Spleen (tissue), 7 donors: ENCODE measurements around the gene HJV.

Experiments
- CTCF ChIP-seq, 11 experiments: fragments of 200-600 bp in 7 of 11; fragments of 450-650 bp in 4 of 11; sonication (generic) in 4 of 11; IDR thresholded peaks in 8 of 11; conservative IDR thresholded peaks in 3 of 11; 1 replicate in 7 of 11; 2 replicates in 4 of 11; pipeline versions ENCODE4 v1.4.0 to v1.8.0; 2016 to 2021; ENCODE audit warnings: antibody characterized with exemption in 11 of 11, inconsistent platforms in 4 of 11, mild to moderate bottlenecking in 1 of 11
- POLR2AphosphoS5 ChIP-seq, 3 donors: sonication (generic); formaldehyde crosslinking; IDR thresholded peaks; one replicate each; pipeline ENCODE4 v1.5.1; 2017; ENCODE audit warnings: antibody characterized with exemption in 3 of 3
- donor health status: DM: no; HTN: no; CAD: no; lungs with moderate emphysema.
- donor health status: DM: no; HTN: no; CAD: no.
- donor health status: DM: no; HTN: no; CAD: no.

GRCh38 chr1:145978471-145978853 is 43.1 kb downstream of the HJV start:
- no peak for TF ChIP-seq POLR2AphosphoS5 (IDR thresholded peaks at IDR 0.05)
- TF ChIP-seq CTCF (IDR thresholded peaks at IDR 0.05 in 8 of 11, conservative IDR thresholded peaks at IDR 0.05 in 3 of 11) = no peak
